GM12891 (cell line): ENCODE results near the gene KCNG3.

Experiments
- PAX5 ChIP-seq: IDR thresholded peaks from 2 replicates; pipeline ENCODE4 v1.6.1; 2011; ENCODE audit warnings: low read length, moderate library complexity, mild to moderate bottlenecking; ENCODE audit not compliant: insufficient read depth, severe bottlenecking
- POLR2A ChIP-seq: IDR thresholded peaks from 2 replicates; pipeline ENCODE4 v1.6.1; 2011; ENCODE audit warnings: low read depth, low read length, control low read depth
- POLR2AphosphoS5 ChIP-seq: IDR thresholded peaks from 2 replicates; pipeline ENCODE4 v1.6.1; 2011; ENCODE audit warnings: low read depth, low read length, control low read depth
- POU2F2 ChIP-seq: IDR thresholded peaks from 2 replicates; pipeline ENCODE4 v1.6.1; 2011; ENCODE audit warnings: low read depth, mild to moderate bottlenecking, control low read depth, low read length, moderate library complexity
- SPI1 ChIP-seq: IDR thresholded peaks from 2 replicates; pipeline ENCODE4 v1.6.1; 2011; ENCODE audit warnings: low read depth, low read length, control low read depth
- TAF1 ChIP-seq: IDR thresholded peaks from 2 replicates; pipeline ENCODE4 v1.6.1; 2011; ENCODE audit warnings: low read depth, low read length, control low read depth

DNA sequence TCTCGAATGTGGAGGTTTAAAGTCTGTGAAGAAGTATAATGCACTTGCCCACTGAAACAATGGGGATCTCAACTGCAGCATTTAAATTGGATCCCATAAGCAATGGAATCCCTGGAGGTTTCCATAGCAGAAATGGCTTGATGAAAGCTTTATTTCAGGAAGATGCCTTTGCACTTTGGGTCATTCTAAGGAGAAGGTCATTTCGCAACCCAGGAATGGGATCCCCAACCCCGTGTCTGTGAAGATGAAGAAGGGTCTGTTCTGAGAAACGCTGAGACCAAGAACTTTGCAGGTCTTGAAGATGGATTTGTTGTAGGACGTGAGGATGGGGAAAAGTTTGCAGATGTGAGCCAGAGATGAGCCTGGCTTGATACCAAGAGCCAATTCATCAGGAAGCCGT lies 1.8 kb upstream of the KCNG3 start:
- no peak for TF ChIP-seq POLR2A
- TF ChIP-seq TAF1: no peak
- no peak for TF ChIP-seq POLR2AphosphoS5
- TF ChIP-seq SPI1: no peak
- TF ChIP-seq POU2F2: no peak
- no peak for TF ChIP-seq PAX5
